H9 (cell line): ENCODE data around the gene VPS18. TPM values are rescaled to one million over a fixed set of nuclear protein-coding genes. Genes with fewer than 3 reads are reported as not detected.

Experiments
- DNase-seq: peaks from one replicate; pipeline ENCODE4 v3.0.0-alpha.2; 2017
- H2AFZ ChIP-seq: one replicate; pipeline ENCODE4 v1.6.1; 2013; ENCODE audit warnings: mild to moderate bottlenecking, low read length, control low read depth, moderate library complexity
- H2AK5ac ChIP-seq: 2 replicates; pipeline ENCODE4 v1.6.1; 2013; ENCODE audit warnings: low read length, control low read depth, mixed read lengths; ENCODE audit not compliant: insufficient read length
- H2BK120ac ChIP-seq: one replicate; pipeline ENCODE4 v1.6.1; 2013; ENCODE audit warnings: low read depth, mild to moderate bottlenecking, low read length, control low read depth, inconsistent platforms; ENCODE audit not compliant: poor library complexity, severe bottlenecking
- H2BK12ac ChIP-seq: 2 replicates; pipeline ENCODE4 v1.6.1; 2013; ENCODE audit warnings: low read length, control low read depth, mixed read lengths, low read depth; ENCODE audit not compliant: insufficient read length
- H2BK15ac ChIP-seq: 2 replicates; pipeline ENCODE4 v1.6.1; 2013; ENCODE audit warnings: low read depth, low read length, control low read depth
- H2BK20ac ChIP-seq: one replicate; pipeline ENCODE4 v1.6.1; 2013; ENCODE audit warnings: low read depth, mild to moderate bottlenecking, low read length, control low read depth, inconsistent platforms; ENCODE audit not compliant: poor library complexity, severe bottlenecking
- H2BK5ac ChIP-seq: 2 replicates; pipeline ENCODE4 v1.6.1; 2013; ENCODE audit warnings: low read length, control low read depth, mixed read lengths; ENCODE audit not compliant: insufficient read length
- H3K14ac ChIP-seq: 2 replicates; pipeline ENCODE4 v1.6.1; 2013; ENCODE audit warnings: low read length, control low read depth; ENCODE audit not compliant: insufficient read depth
- H3K18ac ChIP-seq: 2 replicates; pipeline ENCODE4 v1.6.1; 2013; ENCODE audit warnings: low read depth, mild to moderate bottlenecking, mixed read lengths, low read length, control low read depth; ENCODE audit not compliant: insufficient read length
- H3K23ac ChIP-seq: 2 replicates; pipeline ENCODE4 v1.6.1; 2013; ENCODE audit warnings: low read length, control low read depth, mixed read lengths, low read depth; ENCODE audit not compliant: insufficient read length
- H3K23me2 ChIP-seq: 2 replicates; pipeline ENCODE4 v1.6.1; 2013; ENCODE audit warnings: low read depth, mild to moderate bottlenecking, mixed read lengths, low read length, control low read depth; ENCODE audit not compliant: insufficient read length, poor library complexity, severe bottlenecking
- H3K27ac ChIP-seq: 2 replicates; pipeline ENCODE4 v1.5.1; 2013; ENCODE audit warnings: low read length, control low read depth, mixed read lengths, low read depth; ENCODE audit not compliant: insufficient read length
- H3K27me3 ChIP-seq: 2 replicates; pipeline ENCODE4 v1.6.1; 2013; ENCODE audit warnings: low read length, control low read depth, inconsistent platforms; ENCODE audit not compliant: insufficient read depth
- H3K4ac ChIP-seq: 2 replicates; pipeline ENCODE4 v1.6.1; 2013; ENCODE audit warnings: low read depth, mild to moderate bottlenecking, control low read depth, inconsistent platforms, low read length, moderate library complexity
- H3K4me1 ChIP-seq: 2 replicates; pipeline ENCODE4 v1.6.1; 2013; ENCODE audit warnings: low read length, control low read depth, inconsistent platforms; ENCODE audit not compliant: insufficient read depth
- H3K4me2 ChIP-seq: 2 replicates; pipeline ENCODE4 v1.6.1; 2013; ENCODE audit warnings: low read length, control low read depth, mixed read lengths; ENCODE audit not compliant: insufficient read length, insufficient read depth
- H3K56ac ChIP-seq: 2 replicates; pipeline ENCODE4 v1.6.1; 2013; ENCODE audit warnings: low read depth, mild to moderate bottlenecking, mixed read lengths, low read length, control low read depth; ENCODE audit not compliant: insufficient read length
- H3K79me1 ChIP-seq: 2 replicates; pipeline ENCODE4 v1.6.1; 2013; ENCODE audit warnings: low read depth, mild to moderate bottlenecking, moderate library complexity, low read length, control low read depth, inconsistent platforms; ENCODE audit not compliant: insufficient read depth, poor library complexity, severe bottlenecking
- H3K79me2 ChIP-seq: 2 replicates; pipeline ENCODE4 v1.6.1; 2013; ENCODE audit warnings: low read length, control low read depth, inconsistent platforms; ENCODE audit not compliant: insufficient read depth
- H3K9ac ChIP-seq: 2 replicates; pipeline ENCODE4 v1.6.1; 2013; ENCODE audit warnings: low read length, control low read depth, mixed read lengths; ENCODE audit not compliant: insufficient read length; ENCODE audit errors: extremely low read depth
- H3K9me3 ChIP-seq: one replicate; pipeline ENCODE4 v1.6.1; 2013; ENCODE audit warnings: low read depth, low read length, inconsistent platforms; ENCODE audit not compliant: control insufficient read depth
- H3T11ph ChIP-seq: one replicate; pipeline ENCODE4 v1.6.1; 2013; ENCODE audit warnings: mild to moderate bottlenecking, low read length, control low read depth, inconsistent platforms
- H4K20me1 ChIP-seq: one replicate; pipeline ENCODE4 v1.6.1; 2013; ENCODE audit not compliant: control insufficient read depth, insufficient read length, insufficient read depth
- H4K5ac ChIP-seq: 2 replicates; pipeline ENCODE4 v1.6.1; 2013; ENCODE audit warnings: low read depth, mild to moderate bottlenecking, mixed read lengths, low read length, control low read depth; ENCODE audit not compliant: insufficient read length
- H4K8ac ChIP-seq: replicated peaks from 2 replicates; pipeline ENCODE4 v1.6.1; 2013; ENCODE audit warnings: low read length, control low read depth, mixed read lengths, low read depth; ENCODE audit not compliant: insufficient read length
- H4K91ac ChIP-seq: 2 replicates; pipeline ENCODE4 v1.6.1; 2013; ENCODE audit warnings: low read depth, mild to moderate bottlenecking, moderate library complexity, mixed read lengths, low read length, control low read depth; ENCODE audit not compliant: insufficient read length
- H3K27ac Mint-ChIP-seq, 3 experiments: 2 replicates in 2 of 3; 3 replicates in 1 of 3; pipeline ENCODE4 v1.8.0; 2020 to 2021; ENCODE audit warnings: mixed read lengths in 3 of 3, mild to moderate bottlenecking in 1 of 3, moderate library complexity in 1 of 3
- H3K27me3 Mint-ChIP-seq: 2 replicates; pipeline ENCODE4 v1.8.0; 2021; ENCODE audit warnings: low read depth, mild to moderate bottlenecking, moderate library complexity, mixed read lengths
- H3K36me3 Mint-ChIP-seq, 3 experiments: 2 replicates in 2 of 3; 3 replicates in 1 of 3; pipeline ENCODE4 v1.8.0; 2020 to 2021; ENCODE audit warnings: low read depth in 3 of 3, mixed read lengths in 3 of 3; ENCODE audit not compliant: insufficient read depth in 1 of 3
- H3K4me1 Mint-ChIP-seq, 2 experiments: 2 replicates each; pipeline ENCODE4 v1.8.0; 2020; ENCODE audit warnings: mixed read lengths in 2 of 2
- H3K4me3 Mint-ChIP-seq, 2 experiments: 2 replicates in 1 of 2; 3 replicates in 1 of 2; pipeline ENCODE4 v1.8.0; 2020 to 2021; ENCODE audit warnings: mild to moderate bottlenecking in 2 of 2, mixed read lengths in 2 of 2, moderate library complexity in 1 of 2
- H3K9me3 Mint-ChIP-seq, 2 experiments: 2 replicates in 1 of 2; 3 replicates in 1 of 2; pipeline ENCODE4 v1.8.0; 2020; ENCODE audit warnings: mild to moderate bottlenecking in 2 of 2, mixed read lengths in 2 of 2, moderate library complexity in 1 of 2
- WGBS: extraction: QIAGEN DNeasy Blood & Tissue Kit; methylation state at CpG from one replicate; pipeline ENCODE4 v1.1.7; 2013; ENCODE audit warnings: missing lambda C conversion rate, low lambda C conversion rate, mixed read lengths; ENCODE audit not compliant: insufficient read length; ENCODE audit errors: extremely low coverage; 5-methylcytosine and 5-hydroxymethylcytosine counted together
- total RNA-seq: library from RNA; stranded (reverse); gene quantifications from 2 replicates; pipeline ENCODE4 v1.2.1, GENCODE V29; 2021
- TF ChIP-seq, protein P1 (sequence below): fragments of 200-600 bp; sonication (generic); conservative IDR thresholded peaks from 3 replicates; pipeline ENCODE4 v1.8.0; 2021; ENCODE audit warnings: antibody characterized with exemption, mild to moderate bottlenecking

VPS18 gene
- total RNA-seq, 1 experiment from 2014 or later: 45.0 TPM

DNA sequence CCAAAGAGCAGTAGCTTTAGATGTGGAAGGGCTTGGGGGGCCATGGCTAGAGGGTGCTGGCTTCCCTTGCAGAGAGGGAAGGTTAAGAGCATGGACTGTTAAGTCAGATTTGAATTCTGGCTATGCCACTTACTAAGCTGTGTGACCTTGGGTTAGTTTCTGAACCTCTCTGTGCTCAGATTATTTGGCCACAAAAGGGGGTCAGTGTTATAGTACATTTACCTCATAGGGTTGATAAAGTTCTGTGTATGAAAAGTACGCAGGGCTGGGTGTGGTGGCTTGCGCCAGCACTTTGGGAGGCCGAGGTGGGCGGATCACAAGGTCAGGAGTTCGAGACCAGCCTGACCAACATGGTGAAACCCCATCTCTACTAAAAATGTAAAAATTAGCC lies 6.8 kb downstream of the VPS18 start:
- TF ChIP-seq, protein P1, sequence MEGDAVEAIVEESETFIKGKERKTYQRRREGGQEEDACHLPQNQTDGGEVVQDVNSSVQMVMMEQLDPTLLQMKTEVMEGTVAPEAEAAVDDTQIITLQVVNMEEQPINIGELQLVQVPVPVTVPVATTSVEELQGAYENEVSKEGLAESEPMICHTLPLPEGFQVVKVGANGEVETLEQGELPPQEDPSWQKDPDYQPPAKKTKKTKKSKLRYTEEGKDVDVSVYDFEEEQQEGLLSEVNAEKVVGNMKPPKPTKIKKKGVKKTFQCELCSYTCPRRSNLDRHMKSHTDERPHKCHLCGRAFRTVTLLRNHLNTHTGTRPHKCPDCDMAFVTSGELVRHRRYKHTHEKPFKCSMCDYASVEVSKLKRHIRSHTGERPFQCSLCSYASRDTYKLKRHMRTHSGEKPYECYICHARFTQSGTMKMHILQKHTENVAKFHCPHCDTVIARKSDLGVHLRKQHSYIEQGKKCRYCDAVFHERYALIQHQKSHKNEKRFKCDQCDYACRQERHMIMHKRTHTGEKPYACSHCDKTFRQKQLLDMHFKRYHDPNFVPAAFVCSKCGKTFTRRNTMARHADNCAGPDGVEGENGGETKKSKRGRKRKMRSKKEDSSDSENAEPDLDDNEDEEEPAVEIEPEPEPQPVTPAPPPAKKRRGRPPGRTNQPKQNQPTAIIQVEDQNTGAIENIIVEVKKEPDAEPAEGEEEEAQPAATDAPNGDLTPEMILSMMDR: no peak
- no peaks in the 10 kb centered on the region for H3K23me2 ChIP-seq
- H2AK5ac ChIP-seq: no peak overlapping the region
- no peak overlapping the region for H3K27ac ChIP-seq
- H3K14ac ChIP-seq: no peak overlapping the region
- no peaks in the 10 kb centered on the region; the same call in 1 of the 2 replicates for H3K27me3 Mint-ChIP-seq
- H4K8ac ChIP-seq: no peak overlapping the region
- no peak overlapping the region for H3K27ac Mint-ChIP-seq
- peaks cover 0 to 8% of the 10 kb centered on the region in 2 experiments; a peak in 1 of 4 replicates for H3K4me1 Mint-ChIP-seq
- H3K18ac ChIP-seq: no peak overlapping the region
- peaks cover 31 to 85% (median 70%) of the 10 kb centered on the region in 3 experiments for H3K36me3 Mint-ChIP-seq
- no peak overlapping the region for H4K91ac ChIP-seq
- H4K5ac ChIP-seq: no peak overlapping the region
- no peak overlapping the region for H3K56ac ChIP-seq
- no peaks in the 10 kb centered on the region for H3K9me3 ChIP-seq
- no peaks in the 10 kb centered on the region for H3K79me2 ChIP-seq
- DNase-seq: no peak
- H3K4me3 Mint-ChIP-seq: no peak overlapping the region; a peak in 1 of 5 replicates
- no peak overlapping the region for H2BK15ac ChIP-seq
- H2BK120ac ChIP-seq: no peak overlapping the region
- H3K4ac ChIP-seq: no peak overlapping the region
- H3K9me3 Mint-ChIP-seq: no peaks in the 10 kb centered on the region; a peak in 1 of 5 replicates
- H2BK20ac ChIP-seq: no peak overlapping the region
- no peak overlapping the region for H3T11ph ChIP-seq
- H3K23ac ChIP-seq: no peak overlapping the region
- H2AFZ ChIP-seq: no peak overlapping the region
- H3K4me2 ChIP-seq: no peak overlapping the region
- H3K4me1 ChIP-seq: no peaks in the 10 kb centered on the region
- H4K20me1 ChIP-seq: no peaks in the 10 kb centered on the region
- H3K9ac ChIP-seq: no peak overlapping the region
- peaks cover 2% of the 10 kb centered on the region for H3K79me1 ChIP-seq
- no peak overlapping the region for H2BK5ac ChIP-seq
- no CpG with 5 or more reads among the region's 5 CpGs for WGBS
- H3K27me3 ChIP-seq: no peaks in the 10 kb centered on the region
- no peak overlapping the region for H2BK12ac ChIP-seq
